Embryonic facial prominence (tissue), 1 donor: ENCODE measurements around the gene CHD1.
"Not testable (repeated sequence)": the region's sequence is repeated elsewhere in the genome, so short reads cannot be mapped to it uniquely, and the experiment has no call there.

Source experiments
- DNase-seq: peaks from one replicate; pipeline ENCODE4 v3.0.0-alpha.2; 2016; ENCODE audit errors: extremely low spot score

The CHD1 gene

GRCh38 chr5:98928873-98929709 is at the start of gene CHD1:
TSS of gene CHD1 (minus strand) at chr5:98929007. CDS start at chr5:98926386, 2,621 bp downstream.
- DNase-seq: peak; percentile 93

- DNase-seq: no peak
Measured at GRCh38 chr5:98978528-98978927, 49.7 kb upstream of the CHD1 start.

DNA sequence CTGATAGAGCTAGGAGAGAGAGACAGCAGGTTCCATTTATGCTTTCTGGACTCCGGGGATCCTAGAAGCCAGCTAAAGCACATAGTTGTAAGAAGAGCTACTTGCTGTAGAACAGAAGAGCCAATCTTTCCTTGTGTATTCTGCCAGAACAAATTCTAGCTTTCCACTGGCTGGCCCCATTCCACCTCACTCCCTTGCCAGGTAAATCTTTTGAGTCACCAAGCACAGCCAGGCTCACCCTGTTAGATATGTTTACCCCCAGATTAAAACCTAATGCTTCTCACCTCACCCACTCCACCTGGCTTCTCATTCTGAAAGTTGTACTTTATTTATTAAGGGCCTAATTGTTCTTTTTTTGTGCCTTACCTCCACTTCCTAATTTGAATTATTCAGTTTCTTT is 48.9 kb upstream of the CHD1 start:
- no peak for DNase-seq

- DNase-seq: no peak
Measured at GRCh38 chr5:98975682-98976407, 47.0 kb upstream of the CHD1 start.

DNA sequence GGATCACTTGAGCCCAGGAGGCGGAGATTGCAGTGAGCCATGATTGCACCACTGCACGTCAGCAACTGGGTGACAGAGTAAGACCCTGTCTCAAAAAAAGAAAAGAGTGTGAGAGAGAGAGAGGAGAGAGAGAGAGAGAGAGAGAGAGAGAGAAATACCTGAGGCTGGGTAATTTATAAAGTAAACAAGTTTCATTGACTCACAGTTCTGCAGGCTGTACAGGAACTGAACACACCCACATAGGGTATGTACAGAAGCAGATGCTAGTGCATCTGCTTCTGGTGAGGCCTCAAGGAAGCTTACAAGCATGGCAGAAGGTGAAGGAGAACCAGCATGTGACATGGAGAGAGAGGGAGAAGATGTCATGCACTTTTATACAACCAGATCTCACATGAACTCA is 46.4 kb upstream of the CHD1 start:
- DNase-seq: no peak

DNA sequence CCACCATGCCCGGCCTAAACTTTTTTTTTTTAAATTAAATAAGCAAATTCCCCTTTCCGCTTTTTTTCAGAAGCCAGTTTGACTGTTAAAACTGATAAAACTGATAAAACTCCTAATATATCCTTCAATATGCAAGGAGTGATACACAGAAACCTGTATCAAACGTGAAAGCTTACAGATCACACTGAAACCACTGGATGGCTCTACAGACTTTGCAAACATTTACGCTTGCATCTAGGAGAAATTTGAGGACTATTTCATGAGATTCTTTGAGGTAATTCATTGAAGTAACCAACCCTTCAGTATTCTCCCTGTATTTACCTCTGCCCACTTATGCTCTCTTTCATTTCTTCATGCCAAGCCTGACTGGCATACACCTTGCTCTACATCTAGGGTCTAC is 40.6 kb upstream of the CHD1 start:
- no peak for DNase-seq

DNA sequence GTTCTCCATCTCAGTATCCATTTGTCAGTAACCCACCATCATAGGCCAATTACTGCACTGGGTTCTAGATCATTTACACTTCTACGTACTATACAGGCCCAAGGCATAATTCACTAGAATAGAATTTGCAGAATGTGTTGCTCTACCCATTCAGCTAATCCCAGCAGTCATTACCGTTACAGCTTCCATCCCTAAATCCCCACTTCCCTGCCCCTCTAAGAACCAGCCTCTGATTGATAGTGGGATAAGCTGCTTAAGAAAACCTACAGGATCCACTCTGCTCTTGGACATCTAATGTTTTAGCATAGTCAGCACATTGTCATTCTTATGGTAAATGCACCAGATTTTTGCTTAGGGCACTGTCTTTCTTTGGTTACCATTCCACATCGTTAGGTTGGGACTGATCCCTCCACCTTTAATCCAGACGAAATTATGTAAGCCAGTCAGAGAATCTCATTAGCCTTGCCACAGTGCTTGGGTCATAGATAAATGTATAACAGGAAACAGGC is 39.3 kb upstream of the CHD1 start:
- no peak for DNase-seq

DNA sequence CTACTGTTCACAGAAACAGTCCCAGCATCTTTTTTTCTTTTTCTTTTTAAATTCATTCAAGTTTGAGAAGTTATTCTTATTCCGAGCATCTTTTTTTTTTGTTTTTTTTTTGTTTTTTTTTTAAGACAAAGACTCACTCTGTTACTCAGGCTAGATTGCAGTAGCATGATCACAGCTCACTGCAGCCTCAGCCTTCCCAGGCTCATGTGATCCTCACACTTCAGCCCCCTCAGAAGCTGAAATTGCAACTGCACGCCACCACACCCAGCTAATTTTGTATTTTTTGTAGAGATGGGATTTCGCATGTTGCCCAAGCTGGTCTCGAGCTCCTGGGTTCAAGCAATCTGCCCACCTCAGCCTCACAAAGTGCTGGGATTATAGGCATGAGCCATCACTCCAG is 36.4 kb upstream of the CHD1 start:
- no peak for DNase-seq

DNA sequence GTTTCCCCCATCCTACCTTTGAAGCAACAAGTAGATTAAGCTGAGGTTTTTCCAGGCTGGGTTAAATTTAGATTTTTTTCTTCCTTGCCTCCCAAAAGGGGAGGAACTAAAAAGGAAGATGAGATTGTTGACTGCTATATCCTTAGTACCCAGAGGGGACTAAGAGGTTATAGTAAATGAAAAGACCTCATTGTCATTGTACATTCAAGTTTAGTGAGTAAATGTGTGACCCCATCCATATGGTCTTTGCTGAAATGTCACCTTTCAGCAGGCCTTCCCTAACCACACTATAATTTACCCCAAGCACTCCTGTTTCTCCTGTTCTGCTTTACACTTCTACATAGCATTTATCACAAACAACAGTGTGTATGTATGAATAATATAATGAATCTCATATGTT is 35.8 kb upstream of the CHD1 start:
- no peak for DNase-seq

- no peak for DNase-seq
Measured at GRCh38 chr5:98963019-98963418, 34.2 kb upstream of the CHD1 start.

DNA sequence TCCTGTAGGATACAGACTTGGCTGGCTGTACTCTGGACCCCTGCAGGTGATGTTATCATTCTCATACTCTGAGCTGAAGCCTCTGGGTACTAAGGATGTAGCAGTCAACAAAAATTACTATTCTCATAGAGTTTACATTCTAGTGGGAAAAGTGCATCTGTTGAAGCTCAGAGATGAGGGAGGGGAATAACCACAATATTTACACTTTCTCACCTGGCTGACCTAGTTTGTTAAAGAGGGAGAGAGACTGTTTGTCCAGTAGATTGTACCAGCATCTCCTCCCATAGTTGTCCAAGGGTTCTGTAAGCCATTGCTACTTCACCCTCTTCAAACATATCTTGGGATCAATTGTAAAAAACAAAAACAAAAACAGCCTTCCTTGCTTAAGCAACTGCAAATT is 33.8 kb upstream of the CHD1 start:
- DNase-seq: no peak

DNA sequence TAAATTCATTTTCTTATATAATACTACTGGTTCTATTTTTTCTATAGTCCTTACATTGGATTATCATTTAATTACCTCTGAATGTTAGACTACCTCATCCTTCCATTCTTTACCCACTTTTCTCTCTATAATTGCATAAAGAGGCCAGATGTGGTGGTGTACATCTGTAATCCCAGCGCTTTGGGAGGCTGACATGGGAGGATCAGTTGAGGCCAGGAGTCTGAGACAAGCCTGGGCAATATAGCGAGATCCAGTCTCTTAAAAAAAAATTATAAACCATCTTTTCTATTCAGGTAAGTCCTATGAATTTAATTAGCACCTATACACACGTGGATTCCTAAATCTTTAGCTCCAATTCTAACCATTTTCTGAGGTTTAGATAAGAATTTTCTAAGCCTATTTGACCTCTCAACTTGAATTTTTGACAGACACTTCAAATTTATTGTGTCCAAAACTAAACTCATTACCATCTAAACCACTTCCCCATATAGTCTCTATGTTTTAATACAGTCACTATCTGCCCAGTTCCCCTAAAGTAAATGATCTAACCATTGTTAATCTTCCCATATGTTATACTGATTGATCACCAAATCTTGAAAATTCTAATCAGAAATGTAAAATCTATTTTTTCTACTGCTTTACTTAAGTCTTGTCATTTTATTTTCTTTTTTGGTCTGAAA is 33.0 kb upstream of the CHD1 start:
- DNase-seq: no peak

DNA sequence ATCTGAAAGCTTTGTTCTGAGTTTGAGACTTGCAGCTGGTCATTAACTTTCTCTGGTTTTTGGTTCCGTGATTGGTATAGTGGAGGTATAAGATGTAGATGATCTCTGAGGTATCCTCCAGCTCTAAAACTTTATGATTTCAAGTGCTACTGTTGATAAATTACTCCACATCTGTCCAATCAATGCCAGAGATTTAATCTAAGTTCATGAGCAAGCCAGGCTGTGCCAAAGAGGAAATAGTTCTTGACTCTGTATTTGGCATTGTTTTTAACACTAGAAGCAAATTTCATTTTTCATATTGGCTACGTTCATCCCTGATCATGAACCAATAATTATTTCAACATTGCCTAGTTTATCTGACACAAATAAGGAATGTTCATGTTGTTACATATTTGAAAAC is 28.5 kb upstream of the CHD1 start:
- DNase-seq: no peak

DNA sequence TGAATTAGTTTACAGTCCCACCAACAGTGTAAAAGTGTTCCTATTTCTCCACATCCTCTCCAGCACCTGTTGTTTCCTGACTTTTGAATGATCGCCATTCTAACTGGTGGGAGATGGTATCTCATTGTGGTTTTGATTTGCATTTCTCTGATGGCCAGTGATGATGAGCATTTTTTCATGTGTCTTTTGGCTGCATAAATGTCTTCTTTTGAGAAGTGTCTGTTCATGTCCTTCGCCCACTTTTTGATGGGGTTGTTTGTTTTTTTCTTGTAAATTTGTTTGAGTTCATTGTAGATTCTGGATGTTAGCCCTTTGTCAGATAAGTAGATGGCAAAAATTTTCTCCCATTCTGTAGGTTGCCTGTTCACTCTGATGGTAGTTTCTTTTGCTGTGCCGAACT is 27.1 kb upstream of the CHD1 start:
- DNase-seq: not testable (repeated sequence)

GRCh38 chr5:98955471-98955870 is 26.7 kb upstream of the CHD1 start:
- DNase-seq: not testable (repeated sequence)

DNA sequence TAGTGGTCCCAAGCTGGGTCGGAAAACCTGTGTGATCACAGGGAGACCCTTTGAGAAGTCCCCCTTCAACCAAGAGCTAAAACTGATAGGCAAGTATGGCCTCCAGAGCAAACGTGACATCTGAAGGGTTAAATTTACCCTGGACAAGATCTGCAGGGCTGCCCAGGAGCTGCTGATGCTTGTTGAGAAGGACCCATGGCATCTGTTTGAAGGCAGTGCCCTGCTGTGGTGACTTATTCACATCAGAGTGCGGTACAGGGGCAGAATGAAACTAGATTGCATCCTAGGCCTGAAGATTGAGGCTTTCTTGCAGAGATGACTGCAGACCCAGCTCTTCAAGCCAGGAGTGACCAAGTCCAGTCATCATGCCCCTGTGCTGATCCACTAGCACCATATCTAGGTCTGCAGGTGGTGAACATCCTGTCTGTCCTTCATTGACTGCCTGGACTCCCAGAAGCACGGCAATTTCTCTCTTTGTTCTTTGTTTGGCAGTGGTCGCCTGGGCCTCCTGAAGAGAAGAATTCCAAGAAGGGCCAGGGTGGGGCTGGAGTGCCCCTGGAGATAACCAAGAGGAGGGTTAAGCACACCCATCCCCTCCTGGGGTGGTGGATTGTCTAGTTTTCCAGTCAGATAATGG is 25.7 kb upstream of the CHD1 start:
- DNase-seq: no peak

GRCh38 chr5:98942847-98943246 is 14.0 kb upstream of the CHD1 start:
- no peak for DNase-seq

DNA sequence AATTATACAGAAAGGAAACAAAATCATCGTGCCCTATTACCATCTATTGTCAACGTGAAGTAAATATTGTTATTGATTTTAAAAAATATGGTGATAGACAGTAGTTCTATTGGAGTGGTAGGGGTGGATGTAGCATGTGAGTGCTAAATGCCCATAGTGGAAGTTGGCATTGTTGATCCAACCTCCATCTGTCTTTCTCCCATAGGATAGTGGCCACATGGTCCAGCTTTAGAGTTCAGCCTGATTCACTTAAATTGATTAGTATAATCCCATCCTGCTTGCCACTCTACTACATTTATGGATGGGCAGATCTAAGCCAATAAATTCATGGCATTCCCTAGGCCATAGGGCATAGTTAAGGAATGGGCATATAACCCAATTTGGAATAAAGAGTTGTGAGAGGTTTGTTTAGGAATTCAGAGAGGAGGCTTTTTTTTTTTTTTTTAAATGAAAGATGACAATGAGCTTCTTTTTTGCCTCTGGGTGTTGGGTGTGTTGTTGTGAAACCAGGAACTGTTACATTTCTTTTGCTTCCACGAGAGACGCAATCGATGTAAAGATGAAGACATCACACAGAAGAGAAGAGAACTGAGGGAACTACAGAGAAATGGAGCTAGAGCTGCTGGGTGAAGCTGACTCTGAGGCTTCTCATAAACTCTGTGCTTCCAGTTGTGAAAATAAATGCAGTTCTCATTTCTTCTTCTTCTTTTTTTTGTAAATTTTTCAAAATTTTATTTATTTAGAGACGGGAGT is 12.5 kb upstream of the CHD1 start:
- no peak for DNase-seq

- no peak for DNase-seq
Measured at GRCh38 chr5:98940581-98940980, 11.8 kb upstream of the CHD1 start.

GRCh38 chr5:98938464-98938863 is 9.7 kb upstream of the CHD1 start:
- no peak for DNase-seq
